ENCODE measurements around the gene HOTAIR. TPM values are rescaled to one million over a fixed set of nuclear protein-coding genes. Genes with fewer than 3 reads are reported as not detected.

HOTAIR gene
- polyA plus RNA-seq, 3 donors, result not detected

- peaks cover 85 to 98% of the 10 kb centered on the region in 2 donors for H3K27me3 ChIP-seq (ENCODE audit: control insufficient read depth in 2 of 2, insufficient read depth in 2 of 2, low read length in 2 of 2)
- no peak overlapping the region for H3K4me3 ChIP-seq (replicated peaks in 1 of 3; ENCODE audit: low read depth in 2 of 3, low read length in 3 of 3)
- H3K79me2 ChIP-seq (ENCODE audit: insufficient read depth, low read length), result no peaks in the 10 kb centered on the region
- H2AFZ ChIP-seq (ENCODE audit: insufficient read depth, low read depth, low read length, poor library complexity, severe bottlenecking), result no peak overlapping the region
- no peak for DNase-seq
- H3K4me1 ChIP-seq (ENCODE audit: control insufficient read depth in 1 of 2, insufficient read depth in 2 of 2, low read length in 2 of 2), result peaks cover 14 to 23% of the 10 kb centered on the region in 2 donors
- Mint-ChIP-seq H3K27me3 (ENCODE audit: low read depth in 3 of 3) (peaks cover 96 to 99% (median 98%) of the 10 kb centered on the region in 3 donors), H3K27ac (no peak overlapping the region), H3K4me1 (peaks cover 28% of the 10 kb centered on the region), H3K36me3 (peaks cover 5 to 14% of the 10 kb centered on the region in 2 donors), H3K9me3 (peaks cover 0 to 29% (median 14%) of the 10 kb centered on the region in 7 donors), H3K4me3 (peak overlapping the region; percentile 43 to 96)
- intact Hi-C loops (cut with micrococcal nuclease), result loop anchor here in 1 of 2 donors (5.0 kb wide), 1 partner anchor 197 kb away; no protein-coding TSS in a partner anchor
- peaks cover 5 to 65% of the 10 kb centered on the region in 2 donors for H3K9me3 ChIP-seq (replicated peaks in 1 of 2; ENCODE audit: control insufficient read depth in 1 of 2, insufficient read depth in 1 of 2, low read length in 2 of 2)
- H4K20me1 ChIP-seq (ENCODE audit: insufficient read depth, low read length), result no peaks in the 10 kb centered on the region
- TF ChIP-seq, protein P1, sequence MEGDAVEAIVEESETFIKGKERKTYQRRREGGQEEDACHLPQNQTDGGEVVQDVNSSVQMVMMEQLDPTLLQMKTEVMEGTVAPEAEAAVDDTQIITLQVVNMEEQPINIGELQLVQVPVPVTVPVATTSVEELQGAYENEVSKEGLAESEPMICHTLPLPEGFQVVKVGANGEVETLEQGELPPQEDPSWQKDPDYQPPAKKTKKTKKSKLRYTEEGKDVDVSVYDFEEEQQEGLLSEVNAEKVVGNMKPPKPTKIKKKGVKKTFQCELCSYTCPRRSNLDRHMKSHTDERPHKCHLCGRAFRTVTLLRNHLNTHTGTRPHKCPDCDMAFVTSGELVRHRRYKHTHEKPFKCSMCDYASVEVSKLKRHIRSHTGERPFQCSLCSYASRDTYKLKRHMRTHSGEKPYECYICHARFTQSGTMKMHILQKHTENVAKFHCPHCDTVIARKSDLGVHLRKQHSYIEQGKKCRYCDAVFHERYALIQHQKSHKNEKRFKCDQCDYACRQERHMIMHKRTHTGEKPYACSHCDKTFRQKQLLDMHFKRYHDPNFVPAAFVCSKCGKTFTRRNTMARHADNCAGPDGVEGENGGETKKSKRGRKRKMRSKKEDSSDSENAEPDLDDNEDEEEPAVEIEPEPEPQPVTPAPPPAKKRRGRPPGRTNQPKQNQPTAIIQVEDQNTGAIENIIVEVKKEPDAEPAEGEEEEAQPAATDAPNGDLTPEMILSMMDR (IDR thresholded peaks at IDR 0.05), result no peak
- WGBS (ENCODE audit: insufficient coverage), result 6% methylated on average over 25 of the region's 31 CpGs
- no peak overlapping the region for H3K9ac ChIP-seq (ENCODE audit: insufficient read depth, low read length, poor library complexity, severe bottlenecking)
- H3K4me2 ChIP-seq (replicated peaks; ENCODE audit: extremely low read depth, low read length, poor library complexity, severe bottlenecking), result no peak overlapping the region
- H3K27ac ChIP-seq (ENCODE audit: low read depth in 1 of 2, low read length in 2 of 2), result no peak overlapping the region
- H3K36me3 ChIP-seq (replicated peaks in 1 of 2; ENCODE audit: control insufficient read depth in 1 of 2, insufficient read depth in 2 of 2, low read length in 2 of 2), result no peaks in the 10 kb centered on the region
Measured at GRCh38 chr12:54004841-54005530, 30.2 kb upstream of the HOTAIR start.

DNA sequence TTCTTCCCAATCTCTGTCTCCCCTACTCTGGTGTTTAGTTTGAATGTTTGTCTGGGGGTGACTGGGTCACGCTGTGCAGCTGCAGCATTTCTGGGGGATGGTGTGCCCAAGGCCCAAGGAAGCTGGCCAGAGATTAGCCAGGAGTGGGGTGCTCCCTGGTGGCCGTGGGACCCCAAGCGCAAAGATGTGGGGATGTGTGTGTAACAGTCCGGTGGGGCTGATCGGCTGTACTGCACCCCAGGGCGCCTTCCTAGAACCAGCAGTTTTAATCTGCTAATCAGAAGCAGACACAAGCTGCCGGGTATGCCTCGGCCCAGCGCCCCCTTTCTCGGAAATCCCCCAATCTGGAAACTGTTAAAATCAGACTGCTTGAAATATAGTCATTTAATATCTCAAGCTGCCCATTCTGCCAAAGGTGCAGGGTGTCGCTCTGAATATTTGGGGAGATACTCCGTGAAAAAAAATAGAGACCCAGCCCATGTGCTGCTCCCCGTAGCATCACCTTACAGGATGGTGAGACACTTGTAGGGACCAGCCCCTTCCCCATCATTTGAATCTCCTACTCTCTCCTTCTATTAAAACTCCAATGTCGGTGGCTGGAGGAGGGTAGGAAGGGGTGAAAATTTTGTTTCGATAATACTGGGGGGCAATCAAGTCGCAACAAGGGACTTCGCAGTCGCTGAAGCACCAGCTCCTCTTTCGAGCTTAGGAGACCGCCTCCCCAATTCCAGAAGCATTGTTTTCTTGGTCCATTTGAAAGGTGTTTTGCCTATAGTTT lies 29.5 kb upstream of the HOTAIR start:
- Mint-ChIP-seq H3K27me3 (ENCODE audit: low read depth in 3 of 3) (peaks cover 96 to 99% (median 98%) of the 10 kb centered on the region in 3 donors), H3K27ac (no peak overlapping the region), H3K9me3 (peaks cover 0 to 33% (median 18%) of the 10 kb centered on the region in 7 donors), H3K4me3 (peak overlapping the region in 1 of 2 donors; percentile 77), H3K4me1 (peaks cover 25% of the 10 kb centered on the region), H3K36me3 (peaks cover 2 to 12% of the 10 kb centered on the region in 2 donors)
- Histone ChIP-seq H3K36me3 (replicated peaks in 1 of 2; ENCODE audit: control insufficient read depth in 1 of 2, insufficient read depth in 2 of 2, low read length in 2 of 2) (no peaks in the 10 kb centered on the region), H2AFZ (ENCODE audit: insufficient read depth, low read depth, low read length, poor library complexity, severe bottlenecking) (no peak overlapping the region), H3K27ac (ENCODE audit: low read depth in 1 of 2, low read length in 2 of 2) (no peak overlapping the region), H3K4me3 (replicated peaks in 1 of 3; ENCODE audit: low read depth in 2 of 3, low read length in 3 of 3) (no peak overlapping the region), H3K27me3 (ENCODE audit: control insufficient read depth in 2 of 2, insufficient read depth in 2 of 2, low read length in 2 of 2) (peaks cover 84 to 97% of the 10 kb centered on the region in 2 donors), H3K79me2 (ENCODE audit: insufficient read depth, low read length) (no peaks in the 10 kb centered on the region), H3K4me2 (replicated peaks; ENCODE audit: extremely low read depth, low read length, poor library complexity, severe bottlenecking) (no peak overlapping the region), H3K4me1 (ENCODE audit: control insufficient read depth in 1 of 2, insufficient read depth in 2 of 2, low read length in 2 of 2) (peaks cover 18 to 28% of the 10 kb centered on the region in 2 donors), H4K20me1 (ENCODE audit: insufficient read depth, low read length) (no peaks in the 10 kb centered on the region), H3K9ac (ENCODE audit: insufficient read depth, low read length, poor library complexity, severe bottlenecking) (no peak overlapping the region), H3K9me3 (replicated peaks in 1 of 2; ENCODE audit: control insufficient read depth in 1 of 2, insufficient read depth in 1 of 2, low read length in 2 of 2) (peaks cover 5 to 64% of the 10 kb centered on the region in 2 donors)
- intact Hi-C loops (cut with micrococcal nuclease), result no loop called here
- DNase-seq, result no peak
- TF ChIP-seq, protein P1 (IDR thresholded peaks at IDR 0.05), result no peak
- WGBS (ENCODE audit: insufficient coverage), result 13% methylated on average over 6 of the region's 20 CpGs
